Memory B cell (primary cell): Measurements from ENCODE around the gene EIF5.
"Not testable (repeated sequence)": the region's sequence is repeated elsewhere in the genome, so short reads cannot be mapped to it uniquely, and the experiment has no call there.

ENCODE experiments used
- ATAC-seq: fragments of 150-1000 bp; cut with Tn5 transposase; 2 replicates; pipeline ENCODE4 v1.10.0; 2021; ENCODE audit warnings: low read depth, mild to moderate bottlenecking, moderate library complexity
- DNase-seq, 2 donors: peaks; one replicate each; pipeline ENCODE4 v3.0.0; 2022; ENCODE audit warnings: low spot score in 2 of 2
- H3K27ac Mint-ChIP-seq: one replicate; pipeline ENCODE4 v1.8.0; 2022; ENCODE audit warnings: mild to moderate bottlenecking, moderate library complexity, mixed read lengths
- H3K27me3 Mint-ChIP-seq: one replicate; pipeline ENCODE4 v1.8.0; 2022; ENCODE audit warnings: mixed read lengths
- H3K36me3 Mint-ChIP-seq: one replicate; pipeline ENCODE4 v1.8.0; 2022; ENCODE audit warnings: mild to moderate bottlenecking, mixed read lengths
- H3K4me1 Mint-ChIP-seq: one replicate; pipeline ENCODE4 v1.8.0; 2022; ENCODE audit warnings: mixed read lengths
- H3K4me3 Mint-ChIP-seq: one replicate; pipeline ENCODE4 v1.8.0; 2022; ENCODE audit warnings: mild to moderate bottlenecking, moderate library complexity, mixed read lengths
- H3K9me3 Mint-ChIP-seq: one replicate; pipeline ENCODE4 v1.8.0; 2022; ENCODE audit warnings: mixed read lengths

Gene EIF5

GRCh38 chr14:103356024-103356682, 22.1 kb downstream of the EIF5 start:
- H3K9me3 Mint-ChIP-seq: peaks cover 4% of the 10 kb centered on the region
- no peak for DNase-seq

GRCh38 chr14:103357552-103357951, 23.5 kb downstream of the EIF5 start:
- H3K9me3 Mint-ChIP-seq, H3K4me1 Mint-ChIP-seq, H3K27ac Mint-ChIP-seq, H3K4me3 Mint-ChIP-seq, DNase-seq, ATAC-seq, H3K36me3 Mint-ChIP-seq: not testable (repeated sequence)
- H3K27me3 Mint-ChIP-seq: peaks cover 19% of the 10 kb centered on the region

More at GRCh38 chr14:103356024-103356682, 22.1 kb downstream of the EIF5 start:
- Mint-ChIP-seq H3K36me3 (peaks cover 8% of the 10 kb centered on the region), H3K4me1 (peaks cover 5% of the 10 kb centered on the region), H3K27me3 (peaks cover 23% of the 10 kb centered on the region), H3K4me3 (no peak overlapping the region), H3K27ac (no peak overlapping the region)
- peak; percentile 35 for ATAC-seq

GRCh38 chr14:103360548-103360947, 26.5 kb downstream of the EIF5 start:
- Mint-ChIP-seq H3K4me3 (no peak overlapping the region), H3K27me3 (peaks cover 20% of the 10 kb centered on the region), H3K27ac (no peak overlapping the region), H3K9me3 (peaks cover 12% of the 10 kb centered on the region), H3K36me3 (peaks cover 20% of the 10 kb centered on the region), H3K4me1 (peaks cover 5% of the 10 kb centered on the region)
- no peak for DNase-seq
- no peak for ATAC-seq

- Mint-ChIP-seq H3K9me3 (peaks cover 12% of the 10 kb centered on the region), H3K4me1 (peaks cover 2% of the 10 kb centered on the region), H3K27me3 (peaks cover 18% of the 10 kb centered on the region), H3K27ac (no peak overlapping the region), H3K36me3 (peaks cover 20% of the 10 kb centered on the region), H3K4me3 (no peak overlapping the region)
- ATAC-seq (no peak), DNase-seq (no peak)
Measured at GRCh38 chr14:103361867-103362266, 27.8 kb downstream of the EIF5 start.

- H3K4me1 Mint-ChIP-seq: no peaks in the 10 kb centered on the region
- H3K36me3 Mint-ChIP-seq: peaks cover 18% of the 10 kb centered on the region
- DNase-seq (no peak), ATAC-seq (no peak)
- no peak overlapping the region for H3K4me3 Mint-ChIP-seq
- peaks cover 12% of the 10 kb centered on the region for H3K9me3 Mint-ChIP-seq
- no peak overlapping the region for H3K27ac Mint-ChIP-seq
- H3K27me3 Mint-ChIP-seq: peaks cover 19% of the 10 kb centered on the region
Measured at GRCh38 chr14:103362780-103363179, 28.7 kb downstream of the EIF5 start.

- H3K4me3 Mint-ChIP-seq: no peak overlapping the region
- H3K27me3 Mint-ChIP-seq: peaks cover 12% of the 10 kb centered on the region
- DNase-seq: no peak
- ATAC-seq: no peak
- H3K9me3 Mint-ChIP-seq: peaks cover 11% of the 10 kb centered on the region
- peaks cover 14% of the 10 kb centered on the region for H3K36me3 Mint-ChIP-seq
- H3K27ac Mint-ChIP-seq: no peak overlapping the region
- H3K4me1 Mint-ChIP-seq: peaks cover 3% of the 10 kb centered on the region
Measured at GRCh38 chr14:103366741-103367140, 32.7 kb downstream of the EIF5 start.

- Mint-ChIP-seq H3K36me3 (peaks cover 10% of the 10 kb centered on the region), H3K27ac (no peak overlapping the region), H3K4me3 (no peak overlapping the region), H3K27me3 (peaks cover 9% of the 10 kb centered on the region), H3K9me3 (peaks cover 9% of the 10 kb centered on the region), H3K4me1 (peaks cover 3% of the 10 kb centered on the region)
- DNase-seq (no peak), ATAC-seq (no peak)
Measured at GRCh38 chr14:103367995-103368394, 34.0 kb downstream of the EIF5 start.

- H3K27me3 Mint-ChIP-seq: peaks cover 7% of the 10 kb centered on the region
- peaks cover 3% of the 10 kb centered on the region for H3K4me1 Mint-ChIP-seq
- H3K36me3 Mint-ChIP-seq: peaks cover 3% of the 10 kb centered on the region
- ATAC-seq: no peak
- H3K27ac Mint-ChIP-seq: no peak overlapping the region
- H3K4me3 Mint-ChIP-seq: no peak overlapping the region
- peaks cover 1% of the 10 kb centered on the region for H3K9me3 Mint-ChIP-seq
- no peak for DNase-seq
Measured at GRCh38 chr14:103370087-103370486, 36.0 kb downstream of the EIF5 start.

- ATAC-seq (no peak), DNase-seq (no peak)
- Mint-ChIP-seq H3K27me3 (peaks cover 4% of the 10 kb centered on the region), H3K9me3 (peaks cover 1% of the 10 kb centered on the region), H3K36me3 (no peaks in the 10 kb centered on the region), H3K4me1 (peaks cover 3% of the 10 kb centered on the region), H3K27ac (no peak overlapping the region), H3K4me3 (no peak overlapping the region)
Measured at GRCh38 chr14:103372017-103372416, 38.0 kb downstream of the EIF5 start.

- H3K36me3 Mint-ChIP-seq: no peaks in the 10 kb centered on the region
- no peak for DNase-seq
- no peak for ATAC-seq
- H3K4me3 Mint-ChIP-seq: no peak overlapping the region
- H3K27me3 Mint-ChIP-seq: peaks cover 4% of the 10 kb centered on the region
- H3K27ac Mint-ChIP-seq: no peak overlapping the region
- H3K9me3 Mint-ChIP-seq: peaks cover 1% of the 10 kb centered on the region
- peaks cover 3% of the 10 kb centered on the region for H3K4me1 Mint-ChIP-seq
Measured at GRCh38 chr14:103372552-103373304, 38.7 kb downstream of the EIF5 start.

GRCh38 chr14:103374121-103374520, 40.1 kb downstream of the EIF5 start:
- no peak overlapping the region for H3K27ac Mint-ChIP-seq
- H3K4me3 Mint-ChIP-seq: no peak overlapping the region
- ATAC-seq (no peak), DNase-seq (no peak)
- peaks cover 1% of the 10 kb centered on the region for H3K9me3 Mint-ChIP-seq
- peaks cover 3% of the 10 kb centered on the region for H3K4me1 Mint-ChIP-seq
- no peaks in the 10 kb centered on the region for H3K36me3 Mint-ChIP-seq
- peaks cover 6% of the 10 kb centered on the region for H3K27me3 Mint-ChIP-seq

- Mint-ChIP-seq H3K9me3 (no peaks in the 10 kb centered on the region), H3K4me1 (no peaks in the 10 kb centered on the region), H3K27ac (no peak overlapping the region), H3K27me3 (peaks cover 8% of the 10 kb centered on the region), H3K36me3 (no peaks in the 10 kb centered on the region), H3K4me3 (no peak overlapping the region)
- ATAC-seq (no peak), DNase-seq (no peak)
Measured at GRCh38 chr14:103377522-103378037, 43.5 kb downstream of the EIF5 start.

GRCh38 chr14:103378038-103378854, 44.2 kb downstream of the EIF5 start:
- ATAC-seq: no peak
- Mint-ChIP-seq H3K36me3 (no peaks in the 10 kb centered on the region), H3K27me3 (peaks cover 11% of the 10 kb centered on the region), H3K4me3 (no peak overlapping the region), H3K9me3 (no peaks in the 10 kb centered on the region), H3K4me1 (no peaks in the 10 kb centered on the region), H3K27ac (no peak overlapping the region)
- DNase-seq: no peak
